Mammary epithelial cell (primary cell): ENCODE data around the gene RPH3AL.

Experiments
- CTCF ChIP-seq, 2 donors: IDR thresholded peaks in 1 of 2; conservative IDR thresholded peaks in 1 of 2; 2 replicates each; pipeline ENCODE4 v1.5.1; 2011 to 2012; ENCODE audit warnings: inconsistent platforms in 2 of 2, low read length in 2 of 2, mild to moderate bottlenecking in 2 of 2, control low read depth in 1 of 2, low read depth in 1 of 2; ENCODE audit not compliant: insufficient read depth in 1 of 2; ENCODE audit errors: extremely low read depth in 1 of 2
- EZH2 ChIP-seq: IDR thresholded peaks from 2 replicates; pipeline ENCODE4 v1.6.1; 2012; ENCODE audit warnings: low read length, inconsistent platforms, borderline replicate concordance

- TF ChIP-seq EZH2 (no peak), CTCF (conservative IDR thresholded peaks at IDR 0.05 in 1 of 2, IDR thresholded peaks at IDR 0.05 in 1 of 2; ENCODE audit: extremely low read depth in 1 of 2, insufficient read depth in 1 of 2, low read depth in 1 of 2, low read length in 2 of 2) (no peak)
These were observed 28.7 kb downstream of the RPH3AL start for GRCh38 chr17:323721-324571.
